Effector memory CD8-positive, alpha-beta T cell (primary cell): ENCODE measurements around the gene RIPOR2.
A peak's percentile ranks its signal among the peaks of the same experiment; 100 is the strongest.
"Not testable (repeated sequence)": the region's sequence is repeated elsewhere in the genome, so short reads cannot be mapped to it uniquely, and the experiment has no call there.

Experiments
- ATAC-seq: fragments of 150-1000 bp; cut with Tn5 transposase; replicated peaks from 2 replicates; pipeline ENCODE4 v1.10.0; 2021; ENCODE audit warnings: mild to moderate bottlenecking, moderate library complexity
- DNase-seq, 3 experiments: peaks; one replicate each; pipeline ENCODE4 v3.0.0; 2021
- H3K27ac Mint-ChIP-seq, 2 donors: one replicate each; pipeline ENCODE4 v1.8.0; 2022; ENCODE audit warnings: mild to moderate bottlenecking in 2 of 2, mixed read lengths in 2 of 2, moderate library complexity in 2 of 2
- H3K27me3 Mint-ChIP-seq, 2 donors: one replicate each; pipeline ENCODE4 v1.8.0; 2022; ENCODE audit warnings: mixed read lengths in 2 of 2
- H3K36me3 Mint-ChIP-seq: one replicate; pipeline ENCODE4 v1.8.0; 2022; ENCODE audit warnings: mild to moderate bottlenecking, moderate library complexity, mixed read lengths; ENCODE audit not compliant: insufficient read depth
- H3K4me1 Mint-ChIP-seq, 2 donors: one replicate each; pipeline ENCODE4 v1.8.0; 2022; ENCODE audit warnings: low read depth in 2 of 2, mixed read lengths in 2 of 2
- H3K4me3 Mint-ChIP-seq, 2 donors: one replicate each; pipeline ENCODE4 v1.8.0; 2022; ENCODE audit warnings: mild to moderate bottlenecking in 2 of 2, mixed read lengths in 2 of 2, moderate library complexity in 2 of 2
- H3K9me3 Mint-ChIP-seq, 2 donors: one replicate each; pipeline ENCODE4 v1.8.0; 2022; ENCODE audit warnings: mixed read lengths in 2 of 2

RIPOR2 gene

DNA sequence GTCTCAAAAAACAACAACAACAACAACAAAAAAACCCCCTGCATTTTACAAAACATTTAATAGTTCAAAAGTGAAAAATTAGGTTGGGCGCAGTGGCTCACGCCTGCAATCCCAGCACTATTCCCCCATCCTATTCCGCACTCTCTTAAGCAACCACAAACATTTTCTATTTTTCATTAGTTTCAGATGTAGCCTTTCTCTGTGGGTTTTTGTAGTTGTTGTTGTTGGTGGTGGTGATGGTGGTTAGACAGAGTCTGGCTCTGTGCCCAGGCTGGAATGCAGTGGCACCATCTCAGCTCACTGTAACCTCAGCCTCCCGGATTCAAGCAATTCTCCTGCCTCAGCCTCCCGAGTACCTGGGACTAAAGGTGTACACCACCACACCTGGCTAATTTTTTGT, 167.4 kb downstream of the RIPOR2 start:
- no peak overlapping the region for H3K4me3 Mint-ChIP-seq
- ATAC-seq = no peak
- no peaks in the 10 kb centered on the region for H3K27me3 Mint-ChIP-seq
- H3K27ac Mint-ChIP-seq = no peak overlapping the region
- no peaks in the 10 kb centered on the region for H3K36me3 Mint-ChIP-seq
- DNase-seq = no peak
- H3K9me3 Mint-ChIP-seq = no peaks in the 10 kb centered on the region
- H3K4me1 Mint-ChIP-seq = peaks cover 0 to 2% of the 10 kb centered on the region in 2 donors

- Mint-ChIP-seq H3K27me3 (no peaks in the 10 kb centered on the region), H3K4me1 (peaks cover 0 to 2% of the 10 kb centered on the region in 2 donors), H3K4me3 (no peak overlapping the region), H3K36me3 (no peaks in the 10 kb centered on the region), H3K9me3 (no peaks in the 10 kb centered on the region), H3K27ac (no peak overlapping the region)
- ATAC-seq = peak; percentile 54
- DNase-seq = no peak
Observed at GRCh38 chr6:24766680-24767462, 168.9 kb downstream of the RIPOR2 start.

GRCh38 chr6:24765968-24766367, 169.8 kb downstream of the RIPOR2 start:
- not testable (repeated sequence) for H3K9me3 Mint-ChIP-seq, H3K4me1 Mint-ChIP-seq, H3K27me3 Mint-ChIP-seq, DNase-seq, H3K27ac Mint-ChIP-seq, H3K36me3 Mint-ChIP-seq, ATAC-seq, H3K4me3 Mint-ChIP-seq

GRCh38 chr6:24764833-24765828, 170.6 kb downstream of the RIPOR2 start:
- H3K4me3 Mint-ChIP-seq, ATAC-seq: not testable (repeated sequence)

DNA sequence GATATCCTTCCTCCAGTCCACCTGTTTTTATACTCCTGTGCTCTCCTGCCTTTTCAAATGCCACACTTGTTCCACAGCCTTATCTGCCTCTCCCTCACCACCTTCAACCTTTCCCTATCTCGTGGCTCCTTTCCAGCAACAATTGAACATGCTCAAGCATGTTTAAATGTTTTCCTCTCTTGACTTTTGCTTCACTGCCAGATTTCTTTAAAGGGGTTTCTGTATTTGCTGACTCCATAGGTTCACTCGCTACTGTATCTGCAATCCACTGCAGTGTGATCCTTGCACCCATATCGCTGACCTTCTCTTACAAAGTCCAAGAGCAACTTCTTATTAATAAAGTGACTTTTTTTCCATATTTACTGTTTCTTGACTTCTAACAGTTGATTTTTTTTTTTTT, 172.2 kb downstream of the RIPOR2 start:
- H3K27me3 Mint-ChIP-seq = no peaks in the 10 kb centered on the region
- no peak overlapping the region for H3K4me3 Mint-ChIP-seq
- H3K9me3 Mint-ChIP-seq = no peaks in the 10 kb centered on the region
- H3K36me3 Mint-ChIP-seq = no peaks in the 10 kb centered on the region
- no peak for DNase-seq
- no peak for ATAC-seq
- H3K27ac Mint-ChIP-seq = no peak overlapping the region
- H3K4me1 Mint-ChIP-seq = peaks cover 0 to 2% of the 10 kb centered on the region in 2 donors

More at GRCh38 chr6:24764833-24765828, 170.6 kb downstream of the RIPOR2 start:
- not testable (repeated sequence) for H3K27ac Mint-ChIP-seq, DNase-seq, H3K36me3 Mint-ChIP-seq, H3K4me1 Mint-ChIP-seq, H3K27me3 Mint-ChIP-seq, H3K9me3 Mint-ChIP-seq

GRCh38 chr6:24761851-24762250, 173.9 kb downstream of the RIPOR2 start:
- DNase-seq (no peak), ATAC-seq (no peak)
- no peaks in the 10 kb centered on the region for H3K36me3 Mint-ChIP-seq
- H3K9me3 Mint-ChIP-seq = no peaks in the 10 kb centered on the region
- no peak overlapping the region for H3K4me3 Mint-ChIP-seq
- peak overlapping the region in 1 of 2 donors; percentile 45 for H3K27ac Mint-ChIP-seq
- no peaks in the 10 kb centered on the region for H3K4me1 Mint-ChIP-seq
- H3K27me3 Mint-ChIP-seq = no peaks in the 10 kb centered on the region

DNA sequence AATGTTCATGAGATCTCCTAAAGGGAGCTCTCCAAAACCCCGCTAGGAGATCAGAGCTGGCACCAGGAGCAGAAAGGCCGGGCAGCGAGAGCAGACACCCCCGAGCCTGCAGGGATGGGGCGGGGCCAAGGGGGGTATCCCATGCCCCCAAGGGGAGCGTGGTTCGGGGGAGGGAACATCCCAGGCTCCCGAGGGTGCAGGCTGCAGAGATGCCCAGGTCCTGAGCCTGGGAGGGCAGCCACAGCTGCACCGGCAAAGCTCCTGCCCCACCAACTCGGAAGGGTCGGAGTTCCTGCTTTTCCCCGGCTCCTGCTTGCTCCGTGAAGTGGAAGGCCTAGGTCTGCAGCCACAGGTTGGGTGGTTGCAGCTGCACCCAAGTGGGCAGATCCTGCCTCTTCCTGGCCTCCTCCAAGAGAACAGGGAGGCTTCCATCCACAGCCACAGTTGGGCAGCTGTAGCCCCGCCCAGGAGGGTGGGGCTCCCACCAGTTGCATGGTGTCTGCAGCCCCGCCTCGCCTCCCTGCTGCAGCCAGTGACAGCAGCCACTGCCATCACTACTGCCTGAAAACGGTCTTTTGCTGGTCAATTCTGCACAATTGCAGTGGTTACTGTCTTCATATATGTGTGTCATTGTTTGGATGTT, 174.4 kb downstream of the RIPOR2 start:
- no peak overlapping the region for H3K4me3 Mint-ChIP-seq
- H3K36me3 Mint-ChIP-seq = no peaks in the 10 kb centered on the region
- H3K27me3 Mint-ChIP-seq = no peaks in the 10 kb centered on the region
- H3K9me3 Mint-ChIP-seq = no peaks in the 10 kb centered on the region
- DNase-seq (no peak), ATAC-seq (no peak)
- no peaks in the 10 kb centered on the region for H3K4me1 Mint-ChIP-seq
- H3K27ac Mint-ChIP-seq = peak overlapping the region in 1 of 2 donors; percentile 45

DNA sequence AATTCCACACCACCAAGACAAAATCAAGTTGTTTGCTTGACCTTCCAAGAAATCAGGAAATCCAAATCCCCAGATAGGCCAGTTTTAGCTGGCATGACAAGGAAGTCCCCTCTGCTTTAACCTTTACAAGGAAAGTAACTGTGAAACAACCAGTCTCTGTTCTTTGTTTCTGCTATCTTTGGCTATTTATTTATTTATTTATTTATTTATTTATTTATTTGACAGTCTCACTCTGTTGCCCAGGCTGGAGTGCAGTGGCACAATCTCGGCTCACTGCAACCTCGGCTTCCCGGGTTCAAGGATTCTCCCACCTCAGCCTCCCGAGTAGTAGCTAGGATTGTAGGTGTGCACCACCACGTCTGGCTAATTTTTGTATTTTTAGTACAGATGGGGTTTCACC, 175.6 kb downstream of the RIPOR2 start:
- ATAC-seq (no peak), DNase-seq (no peak)
- Mint-ChIP-seq H3K36me3 (no peaks in the 10 kb centered on the region), H3K4me3 (no peak overlapping the region), H3K9me3 (no peaks in the 10 kb centered on the region), H3K4me1 (no peaks in the 10 kb centered on the region), H3K27ac (no peak overlapping the region), H3K27me3 (no peaks in the 10 kb centered on the region)

- H3K4me3 Mint-ChIP-seq = no peak overlapping the region
- no peaks in the 10 kb centered on the region for H3K36me3 Mint-ChIP-seq
- no peaks in the 10 kb centered on the region for H3K27me3 Mint-ChIP-seq
- DNase-seq = no peak
- no peak overlapping the region for H3K27ac Mint-ChIP-seq
- H3K9me3 Mint-ChIP-seq = no peaks in the 10 kb centered on the region
- no peak for ATAC-seq
- no peaks in the 10 kb centered on the region for H3K4me1 Mint-ChIP-seq
Observed at GRCh38 chr6:24759718-24760117, 176.0 kb downstream of the RIPOR2 start.

DNA sequence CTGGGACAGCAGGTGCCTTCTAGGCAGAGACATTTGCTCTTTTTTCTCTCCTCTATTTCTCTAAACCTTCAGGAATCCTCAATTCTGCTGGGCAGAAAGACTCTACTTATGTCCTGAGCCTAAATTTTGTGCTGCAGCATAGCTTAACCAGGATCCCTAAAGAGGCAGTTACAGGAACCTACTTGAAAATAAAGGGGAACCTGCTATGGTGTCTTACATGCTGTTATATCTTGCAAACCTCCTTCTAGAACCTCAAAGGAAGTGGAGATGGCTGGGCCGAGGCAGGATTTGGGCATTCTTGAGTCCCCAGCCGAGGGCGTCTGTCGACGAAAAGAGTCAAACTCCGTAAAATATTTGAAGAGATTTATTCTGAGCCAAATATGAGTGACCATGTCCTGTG, 178.1 kb downstream of the RIPOR2 start:
- Mint-ChIP-seq H3K4me1 (no peaks in the 10 kb centered on the region), H3K9me3 (no peaks in the 10 kb centered on the region), H3K27ac (no peak overlapping the region), H3K27me3 (peaks cover 0 to 10% of the 10 kb centered on the region in 2 donors), H3K4me3 (no peak overlapping the region), H3K36me3 (no peaks in the 10 kb centered on the region)
- ATAC-seq (no peak), DNase-seq (no peak)

DNA sequence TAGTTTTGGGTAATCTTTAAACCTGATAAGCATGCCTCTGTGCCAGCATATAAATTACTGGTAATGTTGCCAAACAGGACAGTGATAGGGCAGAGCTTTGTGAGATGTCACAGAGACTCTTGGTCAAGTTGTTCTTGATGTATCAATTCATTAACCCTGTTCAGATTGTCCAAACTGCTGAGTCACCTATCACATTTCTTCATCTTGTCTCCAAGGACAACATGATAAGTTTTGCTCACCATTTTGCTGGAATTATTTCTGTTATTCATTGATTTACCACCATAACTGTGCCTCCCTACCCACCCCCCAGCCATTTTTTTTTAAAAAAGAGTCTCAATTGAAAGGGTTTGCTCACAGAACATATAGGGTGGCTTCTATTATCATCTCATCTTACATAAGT, 180.5 kb downstream of the RIPOR2 start:
- DNase-seq (no peak), ATAC-seq (no peak)
- Mint-ChIP-seq H3K4me3 (no peak overlapping the region), H3K27ac (no peak overlapping the region), H3K4me1 (no peaks in the 10 kb centered on the region), H3K36me3 (no peaks in the 10 kb centered on the region), H3K9me3 (no peaks in the 10 kb centered on the region), H3K27me3 (peaks cover 6 to 23% of the 10 kb centered on the region in 2 donors)

- H3K4me1 Mint-ChIP-seq, H3K27ac Mint-ChIP-seq, H3K9me3 Mint-ChIP-seq, DNase-seq, ATAC-seq, H3K4me3 Mint-ChIP-seq, H3K36me3 Mint-ChIP-seq: not testable (repeated sequence)
- peaks cover 6 to 23% of the 10 kb centered on the region in 2 donors for H3K27me3 Mint-ChIP-seq
Observed at GRCh38 chr6:24754378-24754777, 181.4 kb downstream of the RIPOR2 start.
